Parathyroid adenoma (tissue), 2 donors: ENCODE measurements around the gene RTL9.

Experiments
- H2AFZ ChIP-seq: fragments of 300-600 bp; sonication (generic); one replicate; pipeline ENCODE4 v1.7.0; 2017; ENCODE audit warnings: antibody characterized with exemption, mild to moderate bottlenecking
- H3K27ac ChIP-seq: fragments of 300-600 bp; sonication (generic); one replicate; pipeline ENCODE4 v1.7.0; 2017
- H3K27me3 ChIP-seq: fragments of 300-600 bp; sonication (generic); one replicate; pipeline ENCODE4 v1.7.0; 2017; ENCODE audit warnings: low read length; ENCODE audit not compliant: control insufficient read depth, insufficient read depth
- H3K36me3 ChIP-seq: fragments of 300-600 bp; sonication (generic); one replicate; pipeline ENCODE4 v1.7.0; 2017; ENCODE audit warnings: low read length; ENCODE audit not compliant: control insufficient read depth, insufficient read depth
- H3K4me1 ChIP-seq: fragments of 300-600 bp; sonication (generic); one replicate; pipeline ENCODE4 v1.7.0; 2017; ENCODE audit warnings: control low read depth
- H3K4me2 ChIP-seq: fragments of 300-600 bp; sonication (generic); one replicate; pipeline ENCODE4 v1.7.0; 2017; ENCODE audit warnings: low read length
- H3K4me3 ChIP-seq: fragments of 300-600 bp; sonication (generic); one replicate; pipeline ENCODE4 v1.7.0; 2017; ENCODE audit warnings: low read depth, low read length
- H3K79me2 ChIP-seq: fragments of 300-600 bp; sonication (generic); one replicate; pipeline ENCODE4 v1.7.0; 2017; ENCODE audit warnings: control low read depth
- H3K9ac ChIP-seq: fragments of 300-600 bp; sonication (generic); one replicate; pipeline ENCODE4 v1.7.0; 2017; ENCODE audit warnings: mild to moderate bottlenecking
- H3K9me3 ChIP-seq: fragments of 300-600 bp; sonication (generic); one replicate; pipeline ENCODE4 v1.7.0; 2017; ENCODE audit warnings: low read length; ENCODE audit not compliant: control insufficient read depth
- CTCF ChIP-seq: fragments of 300-600 bp; sonication (generic); IDR thresholded peaks from one replicate; pipeline ENCODE4 v1.7.0; 2017; ENCODE audit warnings: antibody characterized with exemption, mild to moderate bottlenecking
- donor health status: primary hyperparathyroidism.

RTL9 gene

GRCh38 chrX:110397904-110398303 lies 39.3 kb downstream of the RTL9 start:
- H3K4me1 ChIP-seq = peaks cover 5% of the 10 kb centered on the region
- H3K9ac ChIP-seq = no peak overlapping the region
- H3K27ac ChIP-seq = no peak overlapping the region
- no peak for TF ChIP-seq CTCF
- H3K79me2 ChIP-seq = no peaks in the 10 kb centered on the region
- H2AFZ ChIP-seq = no peak overlapping the region
- H3K27me3 ChIP-seq = no peaks in the 10 kb centered on the region
- H3K4me2 ChIP-seq = no peak overlapping the region
- H3K36me3 ChIP-seq = no peaks in the 10 kb centered on the region
- H3K4me3 ChIP-seq = no peak overlapping the region
- H3K9me3 ChIP-seq = no peaks in the 10 kb centered on the region

- no peaks in the 10 kb centered on the region for H3K36me3 ChIP-seq
- peaks cover 5% of the 10 kb centered on the region for H3K4me1 ChIP-seq
- no peak overlapping the region for H3K9ac ChIP-seq
- H3K4me3 ChIP-seq = no peak overlapping the region
- H3K27ac ChIP-seq = no peak overlapping the region
- no peaks in the 10 kb centered on the region for H3K79me2 ChIP-seq
- H3K9me3 ChIP-seq = no peaks in the 10 kb centered on the region
- no peaks in the 10 kb centered on the region for H3K27me3 ChIP-seq
- TF ChIP-seq CTCF = no peak
- H2AFZ ChIP-seq = no peak overlapping the region
- H3K4me2 ChIP-seq = no peak overlapping the region
Observed at GRCh38 chrX:110399497-110399896, 40.8 kb downstream of the RTL9 start.

GRCh38 chrX:110399966-110400365 lies 41.3 kb downstream of the RTL9 start:
- no peaks in the 10 kb centered on the region for H3K36me3 ChIP-seq
- no peak overlapping the region for H3K4me2 ChIP-seq
- no peaks in the 10 kb centered on the region for H3K27me3 ChIP-seq
- no peak overlapping the region for H3K27ac ChIP-seq
- H3K4me3 ChIP-seq = no peak overlapping the region
- no peaks in the 10 kb centered on the region for H3K9me3 ChIP-seq
- peaks cover 5% of the 10 kb centered on the region for H3K4me1 ChIP-seq
- TF ChIP-seq CTCF = no peak
- no peak overlapping the region for H2AFZ ChIP-seq
- H3K79me2 ChIP-seq = no peaks in the 10 kb centered on the region
- no peak overlapping the region for H3K9ac ChIP-seq

- Histone ChIP-seq H3K36me3 (no peaks in the 10 kb centered on the region), H3K9me3 (no peaks in the 10 kb centered on the region), H3K79me2 (no peaks in the 10 kb centered on the region), H3K9ac (no peak overlapping the region), H3K4me2 (no peak overlapping the region), H3K4me1 (peaks cover 5% of the 10 kb centered on the region), H2AFZ (no peak overlapping the region), H3K27ac (no peak overlapping the region), H3K27me3 (no peaks in the 10 kb centered on the region), H3K4me3 (no peak overlapping the region)
- no peak for TF ChIP-seq CTCF
Observed at GRCh38 chrX:110401135-110401534, 42.5 kb downstream of the RTL9 start.

GRCh38 chrX:110402091-110402849 lies 43.6 kb downstream of the RTL9 start:
- no peak for TF ChIP-seq CTCF
- H3K4me3 ChIP-seq = no peak overlapping the region
- no peaks in the 10 kb centered on the region for H3K36me3 ChIP-seq
- no peaks in the 10 kb centered on the region for H3K9me3 ChIP-seq
- no peak overlapping the region for H3K4me2 ChIP-seq
- H2AFZ ChIP-seq = peak overlapping the region; percentile 28
- no peaks in the 10 kb centered on the region for H3K27me3 ChIP-seq
- H3K27ac ChIP-seq = peak overlapping the region; percentile 60
- no peak overlapping the region for H3K9ac ChIP-seq
- peaks cover 5% of the 10 kb centered on the region for H3K4me1 ChIP-seq
- H3K79me2 ChIP-seq = no peaks in the 10 kb centered on the region
